ENCODE measurements around the gene KANSL1. TPM values are rescaled to one million over a fixed set of nuclear protein-coding genes. Genes with fewer than 3 reads are reported as not detected.

Gene KANSL1
- polyA plus RNA-seq, 1 of the 3 experiments (the other 2 are of a cell fraction), result 10.0 TPM

DNA sequence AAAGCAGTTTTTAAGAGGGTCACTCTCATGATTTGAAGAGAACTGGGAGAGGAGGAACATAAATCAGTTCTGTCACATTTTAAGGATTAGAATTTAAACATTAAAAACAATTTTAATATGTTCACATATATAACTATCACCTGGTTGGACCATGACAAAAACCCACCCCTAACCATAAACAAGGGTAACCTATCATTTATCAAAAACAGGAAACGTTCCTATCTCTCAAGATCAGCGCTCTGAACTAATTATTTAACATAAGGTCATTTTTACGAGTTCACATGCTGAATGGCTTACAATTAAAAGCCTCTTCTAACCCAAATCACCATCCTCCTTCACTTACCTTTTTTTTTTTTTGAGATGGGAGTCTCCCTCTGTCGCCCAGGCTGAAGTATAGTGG is 45.0 kb downstream of the KANSL1 start:
- Histone ChIP-seq H3K27me3 (ENCODE audit: insufficient read depth) (no peaks in the 10 kb centered on the region), H3K9ac (no peak overlapping the region), H3K27ac (ENCODE audit: low read depth in 2 of 2, low read length in 1 of 2) (no peak overlapping the region), H4K20me1 (ENCODE audit: insufficient read depth) (peaks cover 98% of the 10 kb centered on the region), H3K4me3 (ENCODE audit: low read depth in 2 of 2, low read length in 1 of 2) (no peak overlapping the region), H3K36me3 (replicated peaks in 1 of 2; ENCODE audit: control insufficient read depth in 1 of 2, insufficient read depth in 2 of 2, low read length in 1 of 2) (peaks cover 0 to 7% of the 10 kb centered on the region in 2 experiments), H3K9me2 (no peaks in the 10 kb centered on the region), H3K4me1 (ENCODE audit: control insufficient read depth in 1 of 2, insufficient read depth in 2 of 2, low read depth in 1 of 2, low read length in 1 of 2) (peaks cover 18 to 19% of the 10 kb centered on the region in 2 experiments; a peak in 3 of 4 replicates), H3F3A (replicated peaks; ENCODE audit: insufficient read depth) (peaks cover 3% of the 10 kb centered on the region), H3K79me2 (ENCODE audit: insufficient read depth) (peaks cover 100% of the 10 kb centered on the region), H3K4me2 (no peak overlapping the region), H2AFZ (ENCODE audit: low read depth) (no peak overlapping the region), H3K9me3 (no peaks in the 10 kb centered on the region)
- ChIA-PET CTCF (interaction anchor here (1.0 kb wide), 1 partner anchor 16 kb away, joined by 4 read pairs; no protein-coding TSS in a partner anchor), POLR2A (no interaction called here)
- TF ChIP-seq TCF12 (IDR thresholded peaks at IDR 0.05) (no peak), YY1 (IDR thresholded peaks at IDR 0.05; ENCODE audit: low read depth) (no peak), MAX (IDR thresholded peaks at IDR 0.05; ENCODE audit: low read depth) (no peak), IRF3 (IDR thresholded peaks at IDR 0.05; ENCODE audit: low read depth, low read length) (no peak), MXI1 (IDR thresholded peaks at IDR 0.05; ENCODE audit: low read depth, low read length) (no peak), GABPA (IDR thresholded peaks at IDR 0.05; ENCODE audit: low read depth) (no peak), RFX5 (IDR thresholded peaks at IDR 0.05; ENCODE audit: low read length) (no peak), MEF2A (IDR thresholded peaks at IDR 0.05; ENCODE audit: borderline replicate concordance, low read depth) (no peak), USF2 (IDR thresholded peaks at IDR 0.05; ENCODE audit: borderline replicate concordance, low read depth, low read length) (no peak), NFIC (IDR thresholded peaks at IDR 0.05; ENCODE audit: borderline replicate concordance) (no peak), ELF1 (IDR thresholded peaks at IDR 0.05) (no peak), TEAD4 (IDR thresholded peaks at IDR 0.05; ENCODE audit: borderline replicate concordance, insufficient read depth) (no peak), JUND (IDR thresholded peaks at IDR 0.05) (no peak), REST (IDR thresholded peaks at IDR 0.05; ENCODE audit: low read depth, low read length) (no peak), TAF1 (IDR thresholded peaks at IDR 0.05; ENCODE audit: borderline replicate concordance, low read depth, low read length) (no peak), CHD2 (IDR thresholded peaks at IDR 0.05; ENCODE audit: low read length, partially characterized antibody) (no peak)
- TF ChIP-seq, protein P1, sequence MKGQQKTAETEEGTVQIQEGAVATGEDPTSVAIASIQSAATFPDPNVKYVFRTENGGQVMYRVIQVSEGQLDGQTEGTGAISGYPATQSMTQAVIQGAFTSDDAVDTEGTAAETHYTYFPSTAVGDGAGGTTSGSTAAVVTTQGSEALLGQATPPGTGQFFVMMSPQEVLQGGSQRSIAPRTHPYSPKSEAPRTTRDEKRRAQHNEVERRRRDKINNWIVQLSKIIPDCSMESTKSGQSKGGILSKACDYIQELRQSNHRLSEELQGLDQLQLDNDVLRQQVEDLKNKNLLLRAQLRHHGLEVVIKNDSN (IDR thresholded peaks at IDR 0.05; ENCODE audit: borderline replicate concordance, low read depth), result no peak
- no peak for DNase-seq
- 79% methylated on average over 4 of the region's 4 CpGs for WGBS (ENCODE audit: low lambda C conversion rate)
